Ovary (tissue), 3 donors: Measurements from ENCODE around the gene MRRF.

ENCODE experiments used
- CTCF ChIP-seq, 3 donors: fragments of 450-650 bp in 2 of 3; fragments of 200-600 bp in 1 of 3; IDR thresholded peaks; one replicate each; pipeline versions ENCODE4 v1.5.1 to v1.8.0; 2016 to 2022; ENCODE audit warnings: antibody characterized with exemption in 3 of 3, mild to moderate bottlenecking in 1 of 3
- EP300 ChIP-seq: sonication (generic); formaldehyde crosslinking; IDR thresholded peaks from one replicate; pipeline ENCODE4 v1.6.1; 2017; ENCODE audit warnings: antibody characterized with exemption
- POLR2A ChIP-seq: fragments of 450-650 bp; IDR thresholded peaks from one replicate; pipeline ENCODE4 v1.6.1; 2017; ENCODE audit warnings: antibody characterized with exemption, mild to moderate bottlenecking, moderate library complexity
- donor health status: DM: no; HTN: no; CAD: no.

GRCh38 chr9:122367774-122368460, 103.2 kb downstream of the MRRF start:
- TF ChIP-seq CTCF (IDR thresholded peaks at IDR 0.05) (no peak), EP300 (no peak), POLR2A (no peak)
